ENCODE results near the gene PHETA2. TPM values are rescaled to one million over a fixed set of nuclear protein-coding genes. Genes with fewer than 3 reads are reported as not detected.
"Not testable (repeated sequence)": the region's sequence is repeated elsewhere in the genome, so short reads cannot be mapped to it uniquely, and the experiment has no call there.

PHETA2 gene
- polyA plus RNA-seq, 1 donor (not counting 4 experiments of a cell fraction or from before 2014, with no cell fraction given): 0.80 TPM

GRCh38 chr22:42091455-42091782 lies 17.4 kb downstream of the PHETA2 start:
- peaks cover 2% of the 10 kb centered on the region for H4K20me1 ChIP-seq (ENCODE audit: control insufficient read depth, extremely low read depth, insufficient read depth, low read length)
- H3K4me3 ChIP-seq (ENCODE audit: control insufficient read depth in 2 of 3, extremely low read depth in 1 of 3, insufficient read depth in 2 of 3, low read depth in 1 of 3, low read length in 3 of 3): peak overlapping the region; percentile 65 to 92 (median 69)
- H3K27me3 ChIP-seq (ENCODE audit: control insufficient read depth, extremely low read depth, insufficient read depth, low read length): no peaks in the 10 kb centered on the region
- dilution Hi-C loops (cut with MboI; ENCODE audit: extremely low pct_ligation_motif_present, low sequenced_read_pairs): no loop called here
- peak overlapping the region; percentile 90 for H3K4me2 ChIP-seq (ENCODE audit: control insufficient read depth, extremely low read depth, insufficient read depth, low read depth, low read length)
- peaks cover 4% of the 10 kb centered on the region for H3K4me1 ChIP-seq (ENCODE audit: control insufficient read depth, extremely low read depth, insufficient read depth, low read length)
- FAIRE-seq: peak; percentile 32
- no peaks in the 10 kb centered on the region for H3K9me3 ChIP-seq (ENCODE audit: control insufficient read depth, low read depth, low read length)
- peaks cover 4 to 7% of the 10 kb centered on the region in 2 experiments for H3K36me3 ChIP-seq (ENCODE audit: control insufficient read depth in 2 of 2, extremely low read depth in 1 of 2, insufficient read depth in 2 of 2, low read length in 2 of 2)
- no peaks in the 10 kb centered on the region for H3K9me1 ChIP-seq (ENCODE audit: control insufficient read depth, extremely low read depth, insufficient read depth, low read length)
- peak overlapping the region; percentile 27 for H3K27ac ChIP-seq (ENCODE audit: control insufficient read depth, insufficient read depth, low read length)
- peak overlapping the region; percentile 93 for H3K9ac ChIP-seq (ENCODE audit: control insufficient read depth, extremely low read depth, insufficient read depth, low read length)
- TF ChIP-seq CTCF (optimal IDR thresholded peaks at IDR 0.05 in 1 of 3, IDR thresholded peaks at IDR 0.05 in 1 of 3, conservative IDR thresholded peaks at IDR 0.05 in 1 of 3; ENCODE audit: extremely low read depth in 1 of 3, insufficient read depth in 2 of 3, low read length in 3 of 3): no peak
- TF ChIP-seq EZH2 (IDR thresholded peaks at IDR 0.05; ENCODE audit: low read length): no peak
- H3K79me2 ChIP-seq (ENCODE audit: control insufficient read depth, insufficient read depth, low read length): peaks cover 14% of the 10 kb centered on the region
- peak overlapping the region; percentile 79 for H2AFZ ChIP-seq (ENCODE audit: control insufficient read depth, low read length)
- DNase-seq (ENCODE audit: low read depth, low spot score): no peak

DNA sequence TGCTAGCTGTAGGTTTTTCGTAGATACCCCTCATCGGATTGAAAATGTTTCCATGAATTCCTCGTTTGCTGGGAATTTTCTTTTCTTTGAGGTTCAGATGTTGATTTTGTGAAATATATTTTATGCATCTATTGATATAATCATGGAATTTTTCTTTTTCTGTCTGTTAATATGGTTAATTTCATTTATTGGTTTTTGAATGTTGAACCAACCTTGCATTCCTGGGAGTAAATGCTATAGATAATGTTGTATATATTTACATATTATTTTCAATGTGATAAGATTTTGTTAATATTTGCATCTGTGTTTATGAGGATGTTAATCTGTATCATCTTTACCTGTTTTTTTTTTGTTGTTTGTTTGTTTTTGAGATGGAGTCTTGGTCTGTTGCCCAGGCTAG lies 27.2 kb downstream of the PHETA2 start:
- H3K4me3 ChIP-seq (ENCODE audit: control insufficient read depth in 2 of 3, extremely low read depth in 1 of 3, insufficient read depth in 2 of 3, low read depth in 1 of 3, low read length in 3 of 3): no peak overlapping the region
- no peak for FAIRE-seq

GRCh38 chr22:42104332-42104860 lies 30.3 kb downstream of the PHETA2 start:
- H3K9me3 ChIP-seq (ENCODE audit: control insufficient read depth, low read depth, low read length); H4K20me1 ChIP-seq (ENCODE audit: control insufficient read depth, extremely low read depth, insufficient read depth, low read length); dilution Hi-C loops (cut with MboI; ENCODE audit: extremely low pct_ligation_motif_present, low sequenced_read_pairs); H3K79me2 ChIP-seq (ENCODE audit: control insufficient read depth, insufficient read depth, low read length); DNase-seq (ENCODE audit: low read depth, low spot score); H3K9me1 ChIP-seq (ENCODE audit: control insufficient read depth, extremely low read depth, insufficient read depth, low read length); H3K9ac ChIP-seq (ENCODE audit: control insufficient read depth, extremely low read depth, insufficient read depth, low read length); H2AFZ ChIP-seq (ENCODE audit: control insufficient read depth, low read length); H3K4me3 ChIP-seq (ENCODE audit: control insufficient read depth in 2 of 3, extremely low read depth in 1 of 3, insufficient read depth in 2 of 3, low read depth in 1 of 3, low read length in 3 of 3); H3K36me3 ChIP-seq (ENCODE audit: control insufficient read depth in 2 of 2, extremely low read depth in 1 of 2, insufficient read depth in 2 of 2, low read length in 2 of 2); H3K27ac ChIP-seq (ENCODE audit: control insufficient read depth, insufficient read depth, low read length); H3K4me2 ChIP-seq (ENCODE audit: control insufficient read depth, extremely low read depth, insufficient read depth, low read depth, low read length); FAIRE-seq; H3K4me1 ChIP-seq (ENCODE audit: control insufficient read depth, extremely low read depth, insufficient read depth, low read length); H3K27me3 ChIP-seq (ENCODE audit: control insufficient read depth, extremely low read depth, insufficient read depth, low read length): not testable (repeated sequence)

More for the DNA sequence above, 27.2 kb downstream of the PHETA2 start:
- no peaks in the 10 kb centered on the region for H3K4me1 ChIP-seq (ENCODE audit: control insufficient read depth, extremely low read depth, insufficient read depth, low read length)
- no peak for DNase-seq (ENCODE audit: low read depth, low spot score)
- no peak overlapping the region for H2AFZ ChIP-seq (ENCODE audit: control insufficient read depth, low read length)
- dilution Hi-C loops (cut with MboI; ENCODE audit: extremely low pct_ligation_motif_present, low sequenced_read_pairs): no loop called here
- no peak for TF ChIP-seq CTCF (optimal IDR thresholded peaks at IDR 0.05 in 1 of 3, IDR thresholded peaks at IDR 0.05 in 1 of 3, conservative IDR thresholded peaks at IDR 0.05 in 1 of 3; ENCODE audit: extremely low read depth in 1 of 3, insufficient read depth in 2 of 3, low read length in 3 of 3)
- no peak for TF ChIP-seq EZH2 (IDR thresholded peaks at IDR 0.05; ENCODE audit: low read length)
- H3K9ac ChIP-seq (ENCODE audit: control insufficient read depth, extremely low read depth, insufficient read depth, low read length): no peak overlapping the region
- no peak overlapping the region for H3K4me2 ChIP-seq (ENCODE audit: control insufficient read depth, extremely low read depth, insufficient read depth, low read depth, low read length)
- H3K79me2 ChIP-seq (ENCODE audit: control insufficient read depth, insufficient read depth, low read length): no peaks in the 10 kb centered on the region
- H3K9me3 ChIP-seq (ENCODE audit: control insufficient read depth, low read depth, low read length): peaks cover 2% of the 10 kb centered on the region
- no peaks in the 10 kb centered on the region for H3K36me3 ChIP-seq (ENCODE audit: control insufficient read depth in 2 of 2, extremely low read depth in 1 of 2, insufficient read depth in 2 of 2, low read length in 2 of 2)
- H3K27ac ChIP-seq (ENCODE audit: control insufficient read depth, insufficient read depth, low read length): no peak overlapping the region
- H3K9me1 ChIP-seq (ENCODE audit: control insufficient read depth, extremely low read depth, insufficient read depth, low read length): no peaks in the 10 kb centered on the region
- H3K27me3 ChIP-seq (ENCODE audit: control insufficient read depth, extremely low read depth, insufficient read depth, low read length): no peaks in the 10 kb centered on the region
- no peaks in the 10 kb centered on the region for H4K20me1 ChIP-seq (ENCODE audit: control insufficient read depth, extremely low read depth, insufficient read depth, low read length)
